ENCODE measurements around the gene LYPLAL1. TPM values are rescaled to one million over a fixed set of nuclear protein-coding genes. Genes with fewer than 3 reads are reported as not detected.
A peak's percentile ranks its signal among the peaks of the same experiment; 100 is the strongest.
"Not testable (repeated sequence)": the region's sequence is repeated elsewhere in the genome, so short reads cannot be mapped to it uniquely, and the experiment has no call there.

LYPLAL1 gene
- total RNA-seq, 1 experiment from 2014 or later, result 50.8 TPM

GRCh38 chr1:219163401-219163954, 10.2 kb upstream of the LYPLAL1 start:
- no peak for DNase-seq (ENCODE audit: low spot score)

GRCh38 chr1:219171192-219171935, 2.3 kb upstream of the LYPLAL1 start:
- DNase-seq (ENCODE audit: low spot score), result no peak

GRCh38 chr1:219172821-219173220, 857 bp upstream of the LYPLAL1 start:
- no peak for DNase-seq (ENCODE audit: low spot score)

- DNase-seq (ENCODE audit: low spot score), result no peak
Observed at GRCh38 chr1:219173434-219173757, 282 bp upstream of the LYPLAL1 start.

GRCh38 chr1:219174460-219175211, 958 bp downstream of the LYPLAL1 start:
- peak; percentile 75 for DNase-seq (ENCODE audit: low spot score)

- DNase-seq (ENCODE audit: low spot score), result no peak
Observed at GRCh38 chr1:219175212-219175564, 1.5 kb downstream of the LYPLAL1 start.

- DNase-seq (ENCODE audit: low spot score), result no peak
Observed at GRCh38 chr1:219176168-219176567, 2.5 kb downstream of the LYPLAL1 start.

- no peak for DNase-seq (ENCODE audit: low spot score)
Observed at GRCh38 chr1:219177363-219177762, 3.7 kb downstream of the LYPLAL1 start.

- DNase-seq (ENCODE audit: low spot score), result no peak
Observed at GRCh38 chr1:219177940-219178339, 4.3 kb downstream of the LYPLAL1 start.

GRCh38 chr1:219179293-219179692, 5.6 kb downstream of the LYPLAL1 start:
- DNase-seq (ENCODE audit: low spot score), result no peak

- no peak for DNase-seq (ENCODE audit: low spot score)
Observed at GRCh38 chr1:219184337-219184736, 10.7 kb downstream of the LYPLAL1 start.

GRCh38 chr1:219185486-219186117, 11.9 kb downstream of the LYPLAL1 start:
- no peak for DNase-seq (ENCODE audit: low spot score)

GRCh38 chr1:219188331-219188803, 14.7 kb downstream of the LYPLAL1 start:
- DNase-seq (ENCODE audit: low spot score), result peak; percentile 8

GRCh38 chr1:219189021-219189824, 15.5 kb downstream of the LYPLAL1 start:
- peak; percentile 78 for DNase-seq (ENCODE audit: low spot score)

- no peak for DNase-seq (ENCODE audit: low spot score)
Observed at GRCh38 chr1:219189952-219190351, 16.3 kb downstream of the LYPLAL1 start.

- no peak for DNase-seq (ENCODE audit: low spot score)
Observed at GRCh38 chr1:219190605-219191004, 16.9 kb downstream of the LYPLAL1 start.

- DNase-seq (ENCODE audit: low spot score), result not testable (repeated sequence)
Observed at GRCh38 chr1:219195833-219196232, 22.2 kb downstream of the LYPLAL1 start.

- no peak for DNase-seq (ENCODE audit: low spot score)
Observed at GRCh38 chr1:219201656-219202055, 28.0 kb downstream of the LYPLAL1 start.

GRCh38 chr1:219202567-219202966, 28.9 kb downstream of the LYPLAL1 start:
- DNase-seq (ENCODE audit: low spot score), result no peak

GRCh38 chr1:219206350-219206749, 32.7 kb downstream of the LYPLAL1 start:
- DNase-seq (ENCODE audit: low spot score), result no peak

- no peak for DNase-seq (ENCODE audit: low spot score)
Observed at GRCh38 chr1:219209578-219209977, 35.9 kb downstream of the LYPLAL1 start.

- DNase-seq (ENCODE audit: low spot score), result no peak
Observed at GRCh38 chr1:219210067-219210466, 36.4 kb downstream of the LYPLAL1 start.
